OCI-LY1 (cell line): ENCODE results near the gene DCUN1D2.

Source experiments
- EZH2 ChIP-seq: fragments of 200-600 bp; sonication (generic), shearing (Covaris generic); IDR thresholded peaks from 2 replicates; pipeline ENCODE4 v1.8.0; 2017; ENCODE audit warnings: borderline replicate concordance, mixed run types, mild to moderate bottlenecking, antibody characterized with exemption, low read length, moderate library complexity, mixed read lengths
- TF ChIP-seq, protein P1 (sequence below): fragments of 200-600 bp; sonication (generic), shearing (Covaris generic); IDR thresholded peaks from 2 replicates; pipeline ENCODE4 v1.5.1; 2017; ENCODE audit warnings: mild to moderate bottlenecking, antibody characterized with exemption, low read length, moderate library complexity, mixed read lengths

GRCh38 chr13:113449693-113450347 lies 40.7 kb downstream of the DCUN1D2 start:
- TF ChIP-seq, protein P1, sequence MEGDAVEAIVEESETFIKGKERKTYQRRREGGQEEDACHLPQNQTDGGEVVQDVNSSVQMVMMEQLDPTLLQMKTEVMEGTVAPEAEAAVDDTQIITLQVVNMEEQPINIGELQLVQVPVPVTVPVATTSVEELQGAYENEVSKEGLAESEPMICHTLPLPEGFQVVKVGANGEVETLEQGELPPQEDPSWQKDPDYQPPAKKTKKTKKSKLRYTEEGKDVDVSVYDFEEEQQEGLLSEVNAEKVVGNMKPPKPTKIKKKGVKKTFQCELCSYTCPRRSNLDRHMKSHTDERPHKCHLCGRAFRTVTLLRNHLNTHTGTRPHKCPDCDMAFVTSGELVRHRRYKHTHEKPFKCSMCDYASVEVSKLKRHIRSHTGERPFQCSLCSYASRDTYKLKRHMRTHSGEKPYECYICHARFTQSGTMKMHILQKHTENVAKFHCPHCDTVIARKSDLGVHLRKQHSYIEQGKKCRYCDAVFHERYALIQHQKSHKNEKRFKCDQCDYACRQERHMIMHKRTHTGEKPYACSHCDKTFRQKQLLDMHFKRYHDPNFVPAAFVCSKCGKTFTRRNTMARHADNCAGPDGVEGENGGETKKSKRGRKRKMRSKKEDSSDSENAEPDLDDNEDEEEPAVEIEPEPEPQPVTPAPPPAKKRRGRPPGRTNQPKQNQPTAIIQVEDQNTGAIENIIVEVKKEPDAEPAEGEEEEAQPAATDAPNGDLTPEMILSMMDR: no peak
- no peak for TF ChIP-seq EZH2
